ENCODE data around the gene GNAS-AS1.

The GNAS-AS1 gene

DNA sequence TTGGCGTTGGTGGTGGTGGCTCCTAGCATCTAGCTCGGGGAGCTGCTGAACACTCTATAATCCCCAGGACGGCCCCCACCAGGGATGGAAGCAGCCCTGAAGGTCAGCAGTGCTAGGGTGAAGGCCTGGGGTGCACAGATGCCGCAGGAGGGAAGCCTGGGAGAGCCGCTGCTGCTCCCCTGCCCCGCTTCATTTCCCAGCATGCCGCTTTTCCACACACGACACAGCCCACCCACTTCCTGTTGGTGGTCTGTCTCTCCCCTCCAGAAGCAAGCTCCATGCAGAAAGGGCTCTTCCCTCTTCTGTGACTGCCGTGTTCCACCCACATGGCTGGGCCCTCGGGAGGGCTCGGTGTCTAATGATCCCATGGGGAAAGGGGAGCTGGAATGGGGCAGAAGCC lies 35.3 kb downstream of the GNAS-AS1 start:
- DNase-seq (ENCODE audit: insufficient read length) = no peak
- FAIRE-seq = no peak
- TF ChIP-seq POLR2A (IDR thresholded peaks at IDR 0.05; ENCODE audit: low read depth, low read length) = no peak
- TF ChIP-seq POLR2AphosphoS5 (IDR thresholded peaks at IDR 0.05; ENCODE audit: low read depth, low read length) = no peak
- TF ChIP-seq TAF1 (IDR thresholded peaks at IDR 0.05; ENCODE audit: borderline replicate concordance, low read depth, low read length) = no peak

DNA sequence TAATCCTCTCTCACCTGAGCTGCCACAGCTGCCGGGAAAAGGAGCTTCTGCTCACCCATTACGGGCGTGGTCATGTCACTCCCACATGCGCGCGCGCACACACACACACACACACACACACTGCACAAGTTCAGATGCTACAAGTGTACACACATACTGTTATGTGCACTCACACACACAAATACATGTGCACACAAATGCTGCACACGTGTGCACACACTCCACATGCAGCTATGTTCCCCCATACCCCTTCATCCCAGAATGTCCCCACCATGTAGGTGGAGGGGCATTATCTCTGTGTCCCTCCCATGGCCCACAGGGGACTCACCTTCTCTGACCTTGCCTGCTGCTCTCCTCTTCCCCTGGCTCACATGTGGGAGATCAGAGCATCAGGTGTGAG lies 37.3 kb downstream of the GNAS-AS1 start:
- DNase-seq (ENCODE audit: insufficient read length) (no peak), FAIRE-seq (no peak)
- TF ChIP-seq POLR2AphosphoS5 (IDR thresholded peaks at IDR 0.05; ENCODE audit: low read depth, low read length) (no peak), POLR2A (IDR thresholded peaks at IDR 0.05; ENCODE audit: low read depth, low read length) (no peak), TAF1 (IDR thresholded peaks at IDR 0.05; ENCODE audit: borderline replicate concordance, low read depth, low read length) (no peak)

DNA sequence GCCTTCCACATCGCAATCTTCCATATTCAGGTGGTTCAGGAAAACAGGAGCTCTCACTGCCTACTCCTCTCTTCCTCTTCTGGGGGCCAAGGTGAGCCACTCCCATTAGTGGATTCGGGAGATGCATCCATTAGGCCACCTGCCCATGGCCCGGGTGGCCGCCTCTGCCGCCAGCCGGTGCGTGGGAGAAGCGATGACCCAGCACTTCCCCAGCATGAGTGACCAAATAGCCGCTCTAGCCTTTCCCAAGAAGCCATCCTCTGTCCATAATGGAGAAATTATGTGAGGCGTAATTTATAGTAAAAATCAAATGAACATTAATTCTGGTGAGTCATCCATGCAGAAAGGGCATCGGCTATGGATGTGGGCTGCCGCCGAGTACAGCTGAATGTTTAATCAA lies 39.4 kb downstream of the GNAS-AS1 start:
- FAIRE-seq = no peak
- TF ChIP-seq POLR2A (IDR thresholded peaks at IDR 0.05; ENCODE audit: low read depth, low read length) (no peak), TAF1 (IDR thresholded peaks at IDR 0.05; ENCODE audit: borderline replicate concordance, low read depth, low read length) (no peak), POLR2AphosphoS5 (IDR thresholded peaks at IDR 0.05; ENCODE audit: low read depth, low read length) (no peak)
- DNase-seq (ENCODE audit: insufficient read length) = no peak

GRCh38 chr20:58810879-58811250 lies 39.8 kb downstream of the GNAS-AS1 start:
- TF ChIP-seq TAF1 (IDR thresholded peaks at IDR 0.05; ENCODE audit: borderline replicate concordance, low read depth, low read length) (no peak), POLR2AphosphoS5 (IDR thresholded peaks at IDR 0.05; ENCODE audit: low read depth, low read length) (no peak), POLR2A (IDR thresholded peaks at IDR 0.05; ENCODE audit: low read depth, low read length) (no peak)
- FAIRE-seq (no peak), DNase-seq (ENCODE audit: insufficient read length) (no peak)

DNA sequence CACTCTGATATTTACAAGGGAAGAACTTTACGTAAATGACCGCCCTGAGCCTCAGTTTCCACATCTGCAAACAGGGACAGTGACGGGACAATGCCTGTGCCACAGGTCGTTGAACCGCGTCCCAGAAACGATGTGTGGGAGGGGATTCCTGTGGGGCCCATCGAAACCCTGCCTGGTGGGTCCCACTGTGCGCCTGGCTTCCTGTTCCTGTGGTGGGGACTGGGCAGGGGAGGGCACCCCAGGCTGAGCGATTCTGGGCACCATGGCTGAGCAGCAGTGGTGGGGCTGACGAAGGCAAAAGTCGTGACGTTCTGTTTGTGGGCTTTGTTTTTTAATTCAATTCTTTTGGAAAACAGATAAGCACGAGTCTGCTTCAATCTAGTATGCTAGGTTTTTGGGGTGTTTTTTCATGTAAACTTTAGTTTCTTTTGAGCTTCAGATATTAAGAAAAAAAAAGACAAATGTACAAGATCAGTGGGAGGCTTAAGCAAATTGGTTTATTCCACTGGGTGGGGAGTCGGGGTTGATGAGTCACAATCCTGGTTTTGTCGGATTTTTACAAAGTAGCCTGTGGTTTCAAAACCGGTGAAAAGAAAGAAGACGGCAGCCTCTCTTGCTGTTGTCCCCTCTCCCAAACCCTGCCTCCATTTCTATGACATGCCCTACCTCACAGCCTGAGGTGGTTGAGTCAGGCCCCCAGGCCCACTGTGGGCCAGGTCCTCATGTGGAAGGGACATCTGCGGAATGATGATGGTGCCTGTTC lies 40.4 kb downstream of the GNAS-AS1 start:
- no peak for FAIRE-seq
- TF ChIP-seq POLR2AphosphoS5 (IDR thresholded peaks at IDR 0.05; ENCODE audit: low read depth, low read length) = no peak
- no peak for TF ChIP-seq POLR2A (IDR thresholded peaks at IDR 0.05; ENCODE audit: low read depth, low read length)
- TF ChIP-seq TAF1 (IDR thresholded peaks at IDR 0.05; ENCODE audit: borderline replicate concordance, low read depth, low read length) = no peak
- no peak for DNase-seq (ENCODE audit: insufficient read length)

DNA sequence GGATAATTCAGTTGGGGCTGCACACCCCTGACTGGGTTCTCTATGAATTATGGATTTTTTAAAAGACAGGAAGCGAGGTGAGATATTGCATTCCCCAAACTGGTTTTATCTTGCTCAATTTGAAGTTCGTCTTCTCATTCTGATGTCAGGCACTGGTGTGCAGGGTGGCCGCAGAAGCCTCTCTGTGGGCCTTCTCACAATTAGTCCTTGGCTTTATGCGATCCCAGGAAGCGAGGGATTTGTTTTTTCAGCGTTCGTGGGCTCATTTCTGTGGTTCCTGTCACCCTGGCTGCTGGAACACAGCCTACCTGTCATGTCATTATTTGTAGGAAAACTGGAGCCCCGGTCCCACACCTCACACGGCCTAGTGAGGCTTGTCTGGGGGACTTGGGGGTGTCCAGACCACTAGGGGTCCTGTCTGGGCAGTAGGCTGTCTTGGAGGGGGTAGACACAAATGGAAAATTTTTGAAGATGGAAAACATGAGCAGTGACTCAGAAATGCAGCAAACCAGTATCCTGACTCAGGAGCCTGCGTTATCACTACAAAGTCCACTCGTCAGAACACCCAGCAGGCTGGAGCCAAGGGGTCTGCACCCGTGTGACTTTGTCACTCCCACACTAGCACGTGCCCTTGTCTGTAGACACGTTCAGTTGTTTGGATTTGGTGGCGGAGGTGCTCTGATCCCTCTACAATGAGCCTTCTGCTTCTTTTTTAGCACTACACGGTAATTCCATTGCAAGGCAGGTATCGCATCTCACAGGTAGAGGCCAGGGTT lies 42.2 kb downstream of the GNAS-AS1 start:
- TF ChIP-seq POLR2A (IDR thresholded peaks at IDR 0.05; ENCODE audit: low read depth, low read length) = no peak
- TF ChIP-seq POLR2AphosphoS5 (IDR thresholded peaks at IDR 0.05; ENCODE audit: low read depth, low read length) = no peak
- no peak for TF ChIP-seq TAF1 (IDR thresholded peaks at IDR 0.05; ENCODE audit: borderline replicate concordance, low read depth, low read length)
- FAIRE-seq = no peak
- DNase-seq (ENCODE audit: insufficient read length) = no peak

- FAIRE-seq (no peak), DNase-seq (ENCODE audit: insufficient read length) (no peak)
- no peak for TF ChIP-seq TAF1 (IDR thresholded peaks at IDR 0.05; ENCODE audit: borderline replicate concordance, low read depth, low read length)
- TF ChIP-seq POLR2AphosphoS5 (IDR thresholded peaks at IDR 0.05; ENCODE audit: low read depth, low read length) = no peak
- TF ChIP-seq POLR2A (IDR thresholded peaks at IDR 0.05; ENCODE audit: low read depth, low read length) = no peak
These were observed 42.9 kb downstream of the GNAS-AS1 start for GRCh38 chr20:58807801-58808200.

DNA sequence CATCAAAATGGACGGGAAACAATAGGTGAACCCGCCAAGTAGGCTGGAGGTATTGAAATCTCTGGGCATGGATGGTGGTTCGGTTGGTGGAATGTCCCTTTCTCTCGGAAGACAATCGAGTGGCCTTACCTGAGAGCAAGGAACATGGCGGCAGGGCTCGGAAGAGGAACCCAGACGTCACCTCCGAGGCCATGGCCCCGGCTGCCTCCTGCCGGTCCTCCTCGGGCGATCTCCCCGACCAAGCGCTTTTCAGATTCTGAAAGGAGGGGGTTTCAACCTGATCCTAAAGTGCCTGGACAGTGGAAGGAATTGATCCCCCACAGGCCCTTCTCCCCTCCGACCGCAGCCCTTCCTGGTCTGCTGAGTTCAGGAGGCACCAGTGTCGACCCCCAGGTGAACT lies 47.2 kb downstream of the GNAS-AS1 start:
- DNase-seq (ENCODE audit: insufficient read length) = no peak
- FAIRE-seq = no peak
- TF ChIP-seq TAF1 (IDR thresholded peaks at IDR 0.05; ENCODE audit: borderline replicate concordance, low read depth, low read length) = no peak
- TF ChIP-seq POLR2A (IDR thresholded peaks at IDR 0.05; ENCODE audit: low read depth, low read length) = no peak
- no peak for TF ChIP-seq POLR2AphosphoS5 (IDR thresholded peaks at IDR 0.05; ENCODE audit: low read depth, low read length)

- DNase-seq (ENCODE audit: insufficient read length) (no peak), FAIRE-seq (no peak)
- TF ChIP-seq POLR2AphosphoS5 (IDR thresholded peaks at IDR 0.05; ENCODE audit: low read depth, low read length) = no peak
- no peak for TF ChIP-seq TAF1 (IDR thresholded peaks at IDR 0.05; ENCODE audit: borderline replicate concordance, low read depth, low read length)
These were observed 48.6 kb downstream of the GNAS-AS1 start for GRCh38 chr20:58802061-58802460.

- TF ChIP-seq TAF1 (IDR thresholded peaks at IDR 0.05; ENCODE audit: borderline replicate concordance, low read depth, low read length) (no peak), POLR2AphosphoS5 (IDR thresholded peaks at IDR 0.05; ENCODE audit: low read depth, low read length) (no peak), POLR2A (IDR thresholded peaks at IDR 0.05; ENCODE audit: low read depth, low read length) (no peak)
- no peak for FAIRE-seq
- DNase-seq (ENCODE audit: insufficient read length) = no peak
These were observed 50.4 kb downstream of the GNAS-AS1 start for GRCh38 chr20:58800134-58800871.

Measured in GM12892 (cell line).